KMS-11 (cell line): ENCODE results near the gene HSPH1.

Source experiments
- H2AFZ ChIP-seq: fragments of 200-600 bp; sonication (generic); 2 replicates; pipeline ENCODE4 v1.6.1; 2016; ENCODE audit warnings: antibody characterized with exemption, mixed run types, low read depth
- H3K27ac ChIP-seq: fragments of 200-600 bp; sonication (generic); 2 replicates; pipeline ENCODE4 v1.6.1; 2016; ENCODE audit warnings: mild to moderate bottlenecking, mixed run types
- H3K27me3 ChIP-seq: fragments of 200-600 bp; sonication (generic); 2 replicates; pipeline ENCODE4 v1.6.1; 2017; ENCODE audit warnings: mild to moderate bottlenecking, low read depth, mixed run types, moderate library complexity; ENCODE audit not compliant: insufficient read depth
- H3K36me3 ChIP-seq: fragments of 200-600 bp; sonication (generic); 2 replicates; pipeline ENCODE4 v1.6.1; 2017; ENCODE audit warnings: mild to moderate bottlenecking, mixed run types; ENCODE audit not compliant: insufficient read depth
- H3K4me1 ChIP-seq: fragments of 200-600 bp; sonication (generic); 2 replicates; pipeline ENCODE4 v1.6.1; 2016; ENCODE audit warnings: mild to moderate bottlenecking, low read depth, mixed run types; ENCODE audit not compliant: poor library complexity, severe bottlenecking
- H3K4me2 ChIP-seq: fragments of 200-600 bp; sonication (generic); 2 replicates; pipeline ENCODE4 v1.7.0; 2016; ENCODE audit warnings: mild to moderate bottlenecking, mixed run types
- H3K4me3 ChIP-seq: fragments of 200-600 bp; sonication (generic); IDR thresholded peaks from 2 replicates; pipeline ENCODE4 v1.6.1; 2017; ENCODE audit warnings: low read depth, low read length, mixed read lengths; ENCODE audit not compliant: insufficient read depth
- H3K79me2 ChIP-seq: fragments of 200-600 bp; sonication (generic); 2 replicates; pipeline ENCODE4 v1.6.1; 2016; ENCODE audit warnings: low read depth, mixed run types; ENCODE audit not compliant: insufficient read depth
- H3K9ac ChIP-seq: fragments of 200-600 bp; sonication (generic); 2 replicates; pipeline ENCODE4 v1.6.1; 2016; ENCODE audit warnings: mild to moderate bottlenecking, mixed run types
- H4K20me1 ChIP-seq: fragments of 200-600 bp; sonication (generic); 2 replicates; pipeline ENCODE4 v1.6.1; 2016; ENCODE audit warnings: mild to moderate bottlenecking, mixed run types; ENCODE audit not compliant: insufficient read depth
- TF ChIP-seq, protein P1 (sequence below): fragments of 200-600 bp; sonication (generic); conservative IDR thresholded peaks from 2 replicates; pipeline ENCODE4 v1.6.1; 2017; ENCODE audit warnings: low read depth, mild to moderate bottlenecking, antibody characterized with exemption, low read length, moderate library complexity, mixed read lengths

Gene HSPH1

DNA sequence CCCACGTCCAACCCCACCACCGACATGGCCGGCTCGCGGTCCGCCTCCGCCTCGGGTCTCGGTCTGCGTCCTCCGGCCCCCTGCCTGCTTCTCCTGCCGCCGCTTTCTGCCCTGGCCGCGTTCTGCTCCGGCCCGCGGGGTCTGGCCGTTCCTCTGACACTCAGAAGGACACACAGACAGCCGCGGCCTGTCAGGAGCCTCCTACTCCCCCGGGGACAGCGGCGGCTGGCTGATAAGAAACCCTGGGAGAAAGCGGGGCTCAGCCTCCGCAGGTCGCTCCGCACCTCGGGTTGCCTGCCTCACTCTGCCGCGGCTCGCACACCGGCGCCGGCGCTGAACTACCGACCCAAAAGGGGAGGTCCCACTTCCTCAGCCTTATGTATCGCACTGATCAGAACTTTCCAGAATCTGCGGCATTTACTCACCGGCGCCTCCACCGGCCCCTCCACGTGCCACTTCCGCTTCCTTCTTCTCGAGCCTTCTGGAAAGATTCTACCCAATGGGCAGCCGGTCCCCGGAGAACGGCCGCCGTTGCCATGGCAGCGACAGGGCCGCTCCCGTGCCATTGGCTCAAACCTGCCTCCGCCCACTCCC is at the start of gene HSPH1:
Gene HSPH1 (minus strand): TSS at position 348 of the 594 bp plus-strand sequence. CDS start 322 bp downstream, at position 26.
- TF ChIP-seq, protein P1, sequence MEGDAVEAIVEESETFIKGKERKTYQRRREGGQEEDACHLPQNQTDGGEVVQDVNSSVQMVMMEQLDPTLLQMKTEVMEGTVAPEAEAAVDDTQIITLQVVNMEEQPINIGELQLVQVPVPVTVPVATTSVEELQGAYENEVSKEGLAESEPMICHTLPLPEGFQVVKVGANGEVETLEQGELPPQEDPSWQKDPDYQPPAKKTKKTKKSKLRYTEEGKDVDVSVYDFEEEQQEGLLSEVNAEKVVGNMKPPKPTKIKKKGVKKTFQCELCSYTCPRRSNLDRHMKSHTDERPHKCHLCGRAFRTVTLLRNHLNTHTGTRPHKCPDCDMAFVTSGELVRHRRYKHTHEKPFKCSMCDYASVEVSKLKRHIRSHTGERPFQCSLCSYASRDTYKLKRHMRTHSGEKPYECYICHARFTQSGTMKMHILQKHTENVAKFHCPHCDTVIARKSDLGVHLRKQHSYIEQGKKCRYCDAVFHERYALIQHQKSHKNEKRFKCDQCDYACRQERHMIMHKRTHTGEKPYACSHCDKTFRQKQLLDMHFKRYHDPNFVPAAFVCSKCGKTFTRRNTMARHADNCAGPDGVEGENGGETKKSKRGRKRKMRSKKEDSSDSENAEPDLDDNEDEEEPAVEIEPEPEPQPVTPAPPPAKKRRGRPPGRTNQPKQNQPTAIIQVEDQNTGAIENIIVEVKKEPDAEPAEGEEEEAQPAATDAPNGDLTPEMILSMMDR, result no peak
- peak within 1 kb of the TSS; percentile 92 for H3K27ac ChIP-seq
- peaks cover 5% of the 10 kb centered on the region; the same call in 1 of the 2 replicates for H3K36me3 ChIP-seq
- H3K4me1 ChIP-seq, result peaks cover 18% of the 10 kb centered on the region
- peak within 1 kb of the TSS; percentile 52 for H3K4me3 ChIP-seq
- peak within 1 kb of the TSS; percentile 77 for H3K4me2 ChIP-seq
- H3K79me2 ChIP-seq, result peaks cover 47% of the 10 kb centered on the region
- peak within 1 kb of the TSS; percentile 85 for H2AFZ ChIP-seq
- H3K27me3 ChIP-seq, result no peaks in the 10 kb centered on the region
- 0 out of 2 replicates have a peak, but pooled peaks cover 19% of the 10 kb centered on the region for H4K20me1 ChIP-seq
- H3K9ac ChIP-seq, result peak within 1 kb of the TSS; percentile 84

DNA sequence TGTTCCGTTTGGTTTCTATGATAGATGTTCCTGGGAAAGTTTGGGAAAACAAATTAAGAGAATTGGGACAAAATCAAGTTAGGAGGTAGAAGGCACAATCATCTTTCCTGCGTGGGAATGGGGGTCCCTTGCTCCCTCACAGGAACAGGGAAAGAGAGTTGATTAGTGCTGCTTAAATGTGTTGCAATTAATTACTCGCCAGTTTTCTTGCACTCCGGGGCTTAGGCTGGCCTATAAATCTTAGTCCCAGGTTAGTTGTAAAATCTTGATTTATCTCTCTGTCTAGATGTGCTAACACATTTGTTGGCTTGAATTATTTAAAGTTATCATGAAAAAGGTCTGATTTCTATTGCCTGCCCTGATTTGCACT is 48.1 kb upstream of the HSPH1 start:
- H3K27ac ChIP-seq, result no peak overlapping the region
- no peaks in the 10 kb centered on the region for H3K36me3 ChIP-seq
- H3K27me3 ChIP-seq, result no peaks in the 10 kb centered on the region
- TF ChIP-seq, protein P1, result no peak
- H3K79me2 ChIP-seq, result no peaks in the 10 kb centered on the region
- peaks cover 3% of the 10 kb centered on the region for H3K4me1 ChIP-seq
- no peak overlapping the region for H3K9ac ChIP-seq
- no peak overlapping the region for H2AFZ ChIP-seq
- no peak overlapping the region for H3K4me3 ChIP-seq
- no peak overlapping the region for H3K4me2 ChIP-seq
- no peaks in the 10 kb centered on the region for H4K20me1 ChIP-seq

DNA sequence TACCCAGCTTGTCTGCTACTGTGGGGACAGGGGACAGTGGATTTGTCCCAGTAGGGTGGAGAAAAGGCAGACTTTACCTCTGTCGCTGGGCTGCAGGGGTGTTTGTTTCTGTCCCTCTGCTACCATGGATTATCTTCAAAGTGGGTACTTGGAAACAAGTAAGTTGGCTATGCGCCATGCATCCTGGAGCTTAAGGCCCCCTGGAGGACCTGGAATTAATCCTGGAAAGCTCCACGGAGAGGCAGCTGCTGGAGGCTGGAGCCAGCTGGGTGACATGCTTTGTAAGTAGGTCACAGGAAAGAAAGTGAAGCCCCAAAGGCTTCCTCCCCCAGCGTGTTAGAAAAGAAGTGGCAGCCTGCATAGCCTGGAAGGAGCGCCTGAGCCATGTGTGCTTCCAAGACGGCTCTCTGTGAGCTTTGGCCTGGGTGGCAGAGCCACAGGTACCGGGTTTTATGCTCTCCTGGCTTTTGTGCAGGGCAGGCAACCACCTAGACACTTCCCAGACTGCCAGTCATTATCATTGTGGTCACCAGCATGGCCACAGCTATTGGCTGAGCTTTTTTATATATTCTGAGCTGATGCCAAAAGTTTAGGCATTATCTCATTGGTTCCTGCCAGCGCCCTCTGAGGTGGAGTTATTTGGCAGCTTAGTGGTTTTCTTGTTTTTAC is 47.6 kb upstream of the HSPH1 start:
- Histone ChIP-seq H3K27ac (no peak overlapping the region), H3K79me2 (no peaks in the 10 kb centered on the region), H3K27me3 (no peaks in the 10 kb centered on the region), H3K4me1 (peaks cover under 1% of the 10 kb centered on the region), H2AFZ (no peak overlapping the region), H4K20me1 (no peaks in the 10 kb centered on the region), H3K36me3 (no peaks in the 10 kb centered on the region), H3K9ac (no peak overlapping the region), H3K4me3 (no peak overlapping the region), H3K4me2 (no peak overlapping the region)
- TF ChIP-seq, protein P1, result no peak

DNA sequence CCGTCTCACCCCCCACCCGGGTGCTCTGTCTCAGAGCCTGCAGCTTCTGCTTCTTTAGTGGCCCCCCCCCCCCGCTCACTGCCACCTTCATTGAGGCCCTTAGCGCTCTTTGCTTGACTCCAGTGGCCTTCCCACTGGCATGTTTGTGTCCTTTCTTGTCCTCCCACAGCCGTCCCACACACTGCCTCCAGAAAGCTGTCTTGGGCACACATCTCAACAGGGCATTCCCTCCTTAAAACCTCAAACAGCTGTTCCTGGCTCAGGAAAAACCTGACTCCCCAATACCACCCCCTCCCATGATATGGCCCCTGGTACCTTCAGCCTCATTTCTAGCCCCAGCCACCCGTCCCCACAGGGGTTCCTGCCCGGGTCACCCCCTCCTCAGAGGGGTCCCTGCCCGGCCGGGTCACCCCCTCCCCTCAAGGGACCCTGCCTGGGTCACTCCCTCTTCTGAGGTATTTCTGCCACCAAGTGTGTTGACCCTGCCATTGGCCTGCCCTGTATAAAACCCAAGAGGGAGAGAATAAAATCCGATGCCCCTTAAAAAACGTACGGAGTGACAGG is 46.9 kb upstream of the HSPH1 start:
- no peaks in the 10 kb centered on the region for H3K4me1 ChIP-seq
- no peak overlapping the region for H3K4me3 ChIP-seq
- H3K27me3 ChIP-seq, result no peaks in the 10 kb centered on the region
- H3K27ac ChIP-seq, result no peak overlapping the region
- no peak overlapping the region for H3K4me2 ChIP-seq
- H3K9ac ChIP-seq, result no peak overlapping the region
- H4K20me1 ChIP-seq, result no peaks in the 10 kb centered on the region
- no peaks in the 10 kb centered on the region for H3K36me3 ChIP-seq
- no peaks in the 10 kb centered on the region for H3K79me2 ChIP-seq
- no peak overlapping the region for H2AFZ ChIP-seq
- TF ChIP-seq, protein P1, result no peak
